ENCODE results near the gene ZNF691. TPM values are rescaled to one million over a fixed set of nuclear protein-coding genes. Genes with fewer than 3 reads are reported as not detected.

Gene ZNF691
- total RNA-seq, 1 experiment from 2014 or later: 16.6 TPM

GRCh38 chr1:42816585-42817439 lies 29.6 kb upstream of the ZNF691 start, which contains the start of the genes ERMAP and SVBP:
Gene ERMAP (plus strand): TSS chr1:42817122. CDS start chr1:42830449, 13,327 bp downstream.
Gene SVBP (minus strand): TSS chr1:42817397. CDS start chr1:42816544, 853 bp downstream.
- ChIA-PET POLR2A (interaction anchor here (0.6 to 1.3 kb wide), 4 partner anchors 50 to 108 kb away, joined by 3 to 4 read pairs (median 3); partner anchors contain the start of genes C1orf50 and P3H1), CTCF (interaction anchor here (0.7 to 3.2 kb wide), 8 partner anchors 30 to 257 kb away, joined by 3 to 17 read pairs (median 6); partner anchors contain the start of genes C1orf50, P3H1 and ZNF691)
- H3K4me1 Mint-ChIP-seq: peaks cover 17% of the 10 kb centered on the region
- 0 out of 2 replicates have a peak, but pooled peaks have one; percentile 30 for TF ChIP-seq PRDM15 (CRISPR knock-in tag; IDR thresholded peaks at IDR 0.05)
- TF ChIP-seq, protein P1, sequence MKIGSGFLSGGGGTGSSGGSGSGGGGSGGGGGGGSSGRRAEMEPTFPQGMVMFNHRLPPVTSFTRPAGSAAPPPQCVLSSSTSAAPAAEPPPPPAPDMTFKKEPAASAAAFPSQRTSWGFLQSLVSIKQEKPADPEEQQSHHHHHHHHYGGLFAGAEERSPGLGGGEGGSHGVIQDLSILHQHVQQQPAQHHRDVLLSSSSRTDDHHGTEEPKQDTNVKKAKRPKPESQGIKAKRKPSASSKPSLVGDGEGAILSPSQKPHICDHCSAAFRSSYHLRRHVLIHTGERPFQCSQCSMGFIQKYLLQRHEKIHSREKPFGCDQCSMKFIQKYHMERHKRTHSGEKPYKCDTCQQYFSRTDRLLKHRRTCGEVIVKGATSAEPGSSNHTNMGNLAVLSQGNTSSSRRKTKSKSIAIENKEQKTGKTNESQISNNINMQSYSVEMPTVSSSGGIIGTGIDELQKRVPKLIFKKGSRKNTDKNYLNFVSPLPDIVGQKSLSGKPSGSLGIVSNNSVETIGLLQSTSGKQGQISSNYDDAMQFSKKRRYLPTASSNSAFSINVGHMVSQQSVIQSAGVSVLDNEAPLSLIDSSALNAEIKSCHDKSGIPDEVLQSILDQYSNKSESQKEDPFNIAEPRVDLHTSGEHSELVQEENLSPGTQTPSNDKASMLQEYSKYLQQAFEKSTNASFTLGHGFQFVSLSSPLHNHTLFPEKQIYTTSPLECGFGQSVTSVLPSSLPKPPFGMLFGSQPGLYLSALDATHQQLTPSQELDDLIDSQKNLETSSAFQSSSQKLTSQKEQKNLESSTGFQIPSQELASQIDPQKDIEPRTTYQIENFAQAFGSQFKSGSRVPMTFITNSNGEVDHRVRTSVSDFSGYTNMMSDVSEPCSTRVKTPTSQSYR (CRISPR knock-in tag; IDR thresholded peaks at IDR 0.05): no peak
- TF ChIP-seq, protein P2, sequence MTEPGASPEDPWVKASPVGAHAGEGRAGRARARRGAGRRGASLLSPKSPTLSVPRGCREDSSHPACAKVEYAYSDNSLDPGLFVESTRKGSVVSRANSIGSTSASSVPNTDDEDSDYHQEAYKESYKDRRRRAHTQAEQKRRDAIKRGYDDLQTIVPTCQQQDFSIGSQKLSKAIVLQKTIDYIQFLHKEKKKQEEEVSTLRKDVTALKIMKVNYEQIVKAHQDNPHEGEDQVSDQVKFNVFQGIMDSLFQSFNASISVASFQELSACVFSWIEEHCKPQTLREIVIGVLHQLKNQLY (CRISPR knock-in tag; IDR thresholded peaks at IDR 0.05): no peak
- TF ChIP-seq ZMAT4 (CRISPR knock-in tag; IDR thresholded peaks at IDR 0.05): no peak
- TF ChIP-seq SP1 (CRISPR knock-in tag; conservative IDR thresholded peaks at IDR 0.05): peak; percentile 78; the same call in 1 of the 2 replicates
- TF ChIP-seq, protein P3, sequence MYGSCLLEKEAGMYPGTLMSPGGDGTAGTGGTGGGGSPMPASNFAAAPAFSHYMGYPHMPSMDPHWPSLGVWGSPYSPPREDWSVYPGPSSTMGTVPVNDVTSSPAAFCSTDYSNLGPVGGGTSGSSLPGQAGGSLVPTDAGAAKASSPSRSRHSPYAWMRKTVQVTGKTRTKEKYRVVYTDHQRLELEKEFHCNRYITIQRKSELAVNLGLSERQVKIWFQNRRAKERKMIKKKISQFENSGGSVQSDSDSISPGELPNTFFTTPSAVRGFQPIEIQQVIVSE (CRISPR knock-in tag; IDR thresholded peaks at IDR 0.05; ENCODE audit: borderline replicate concordance): no peak
- peak; percentile 57; the same call in 1 of the 2 replicates for TF ChIP-seq GTF2I (CRISPR knock-in tag; conservative IDR thresholded peaks at IDR 0.05)
- TF ChIP-seq, protein P4, sequence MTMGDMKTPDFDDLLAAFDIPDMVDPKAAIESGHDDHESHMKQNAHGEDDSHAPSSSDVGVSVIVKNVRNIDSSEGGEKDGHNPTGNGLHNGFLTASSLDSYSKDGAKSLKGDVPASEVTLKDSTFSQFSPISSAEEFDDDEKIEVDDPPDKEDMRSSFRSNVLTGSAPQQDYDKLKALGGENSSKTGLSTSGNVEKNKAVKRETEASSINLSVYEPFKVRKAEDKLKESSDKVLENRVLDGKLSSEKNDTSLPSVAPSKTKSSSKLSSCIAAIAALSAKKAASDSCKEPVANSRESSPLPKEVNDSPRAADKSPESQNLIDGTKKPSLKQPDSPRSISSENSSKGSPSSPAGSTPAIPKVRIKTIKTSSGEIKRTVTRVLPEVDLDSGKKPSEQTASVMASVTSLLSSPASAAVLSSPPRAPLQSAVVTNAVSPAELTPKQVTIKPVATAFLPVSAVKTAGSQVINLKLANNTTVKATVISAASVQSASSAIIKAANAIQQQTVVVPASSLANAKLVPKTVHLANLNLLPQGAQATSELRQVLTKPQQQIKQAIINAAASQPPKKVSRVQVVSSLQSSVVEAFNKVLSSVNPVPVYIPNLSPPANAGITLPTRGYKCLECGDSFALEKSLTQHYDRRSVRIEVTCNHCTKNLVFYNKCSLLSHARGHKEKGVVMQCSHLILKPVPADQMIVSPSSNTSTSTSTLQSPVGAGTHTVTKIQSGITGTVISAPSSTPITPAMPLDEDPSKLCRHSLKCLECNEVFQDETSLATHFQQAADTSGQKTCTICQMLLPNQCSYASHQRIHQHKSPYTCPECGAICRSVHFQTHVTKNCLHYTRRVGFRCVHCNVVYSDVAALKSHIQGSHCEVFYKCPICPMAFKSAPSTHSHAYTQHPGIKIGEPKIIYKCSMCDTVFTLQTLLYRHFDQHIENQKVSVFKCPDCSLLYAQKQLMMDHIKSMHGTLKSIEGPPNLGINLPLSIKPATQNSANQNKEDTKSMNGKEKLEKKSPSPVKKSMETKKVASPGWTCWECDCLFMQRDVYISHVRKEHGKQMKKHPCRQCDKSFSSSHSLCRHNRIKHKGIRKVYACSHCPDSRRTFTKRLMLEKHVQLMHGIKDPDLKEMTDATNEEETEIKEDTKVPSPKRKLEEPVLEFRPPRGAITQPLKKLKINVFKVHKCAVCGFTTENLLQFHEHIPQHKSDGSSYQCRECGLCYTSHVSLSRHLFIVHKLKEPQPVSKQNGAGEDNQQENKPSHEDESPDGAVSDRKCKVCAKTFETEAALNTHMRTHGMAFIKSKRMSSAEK (CRISPR knock-in tag; IDR thresholded peaks at IDR 0.05; ENCODE audit: borderline replicate concordance): no peak
- TF ChIP-seq CBFB (CRISPR knock-in tag; IDR thresholded peaks at IDR 0.05; ENCODE audit: low read depth): no peak
- TF ChIP-seq, protein P5, sequence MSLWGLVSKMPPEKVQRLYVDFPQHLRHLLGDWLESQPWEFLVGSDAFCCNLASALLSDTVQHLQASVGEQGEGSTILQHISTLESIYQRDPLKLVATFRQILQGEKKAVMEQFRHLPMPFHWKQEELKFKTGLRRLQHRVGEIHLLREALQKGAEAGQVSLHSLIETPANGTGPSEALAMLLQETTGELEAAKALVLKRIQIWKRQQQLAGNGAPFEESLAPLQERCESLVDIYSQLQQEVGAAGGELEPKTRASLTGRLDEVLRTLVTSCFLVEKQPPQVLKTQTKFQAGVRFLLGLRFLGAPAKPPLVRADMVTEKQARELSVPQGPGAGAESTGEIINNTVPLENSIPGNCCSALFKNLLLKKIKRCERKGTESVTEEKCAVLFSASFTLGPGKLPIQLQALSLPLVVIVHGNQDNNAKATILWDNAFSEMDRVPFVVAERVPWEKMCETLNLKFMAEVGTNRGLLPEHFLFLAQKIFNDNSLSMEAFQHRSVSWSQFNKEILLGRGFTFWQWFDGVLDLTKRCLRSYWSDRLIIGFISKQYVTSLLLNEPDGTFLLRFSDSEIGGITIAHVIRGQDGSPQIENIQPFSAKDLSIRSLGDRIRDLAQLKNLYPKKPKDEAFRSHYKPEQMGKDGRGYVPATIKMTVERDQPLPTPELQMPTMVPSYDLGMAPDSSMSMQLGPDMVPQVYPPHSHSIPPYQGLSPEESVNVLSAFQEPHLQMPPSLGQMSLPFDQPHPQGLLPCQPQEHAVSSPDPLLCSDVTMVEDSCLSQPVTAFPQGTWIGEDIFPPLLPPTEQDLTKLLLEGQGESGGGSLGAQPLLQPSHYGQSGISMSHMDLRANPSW (CRISPR knock-in tag; conservative IDR thresholded peaks at IDR 0.05; ENCODE audit: low read depth): no peak
- TF ChIP-seq, protein P6, sequence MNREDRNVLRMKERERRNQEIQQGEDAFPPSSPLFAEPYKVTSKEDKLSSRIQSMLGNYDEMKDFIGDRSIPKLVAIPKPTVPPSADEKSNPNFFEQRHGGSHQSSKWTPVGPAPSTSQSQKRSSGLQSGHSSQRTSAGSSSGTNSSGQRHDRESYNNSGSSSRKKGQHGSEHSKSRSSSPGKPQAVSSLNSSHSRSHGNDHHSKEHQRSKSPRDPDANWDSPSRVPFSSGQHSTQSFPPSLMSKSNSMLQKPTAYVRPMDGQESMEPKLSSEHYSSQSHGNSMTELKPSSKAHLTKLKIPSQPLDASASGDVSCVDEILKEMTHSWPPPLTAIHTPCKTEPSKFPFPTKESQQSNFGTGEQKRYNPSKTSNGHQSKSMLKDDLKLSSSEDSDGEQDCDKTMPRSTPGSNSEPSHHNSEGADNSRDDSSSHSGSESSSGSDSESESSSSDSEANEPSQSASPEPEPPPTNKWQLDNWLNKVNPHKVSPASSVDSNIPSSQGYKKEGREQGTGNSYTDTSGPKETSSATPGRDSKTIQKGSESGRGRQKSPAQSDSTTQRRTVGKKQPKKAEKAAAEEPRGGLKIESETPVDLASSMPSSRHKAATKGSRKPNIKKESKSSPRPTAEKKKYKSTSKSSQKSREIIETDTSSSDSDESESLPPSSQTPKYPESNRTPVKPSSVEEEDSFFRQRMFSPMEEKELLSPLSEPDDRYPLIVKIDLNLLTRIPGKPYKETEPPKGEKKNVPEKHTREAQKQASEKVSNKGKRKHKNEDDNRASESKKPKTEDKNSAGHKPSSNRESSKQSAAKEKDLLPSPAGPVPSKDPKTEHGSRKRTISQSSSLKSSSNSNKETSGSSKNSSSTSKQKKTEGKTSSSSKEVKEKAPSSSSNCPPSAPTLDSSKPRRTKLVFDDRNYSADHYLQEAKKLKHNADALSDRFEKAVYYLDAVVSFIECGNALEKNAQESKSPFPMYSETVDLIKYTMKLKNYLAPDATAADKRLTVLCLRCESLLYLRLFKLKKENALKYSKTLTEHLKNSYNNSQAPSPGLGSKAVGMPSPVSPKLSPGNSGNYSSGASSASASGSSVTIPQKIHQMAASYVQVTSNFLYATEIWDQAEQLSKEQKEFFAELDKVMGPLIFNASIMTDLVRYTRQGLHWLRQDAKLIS (CRISPR knock-in tag; IDR thresholded peaks at IDR 0.05; ENCODE audit: borderline replicate concordance): no peak
- peak; percentile 47; the same call in 1 of the 2 replicates for TF ChIP-seq ZNF423 (CRISPR knock-in tag; IDR thresholded peaks at IDR 0.05)
- TF ChIP-seq EMX1 (CRISPR knock-in tag; IDR thresholded peaks at IDR 0.05): no peak
- no peak for TF ChIP-seq SMAD3 (CRISPR knock-in tag; IDR thresholded peaks at IDR 0.05; ENCODE audit: borderline replicate concordance)
- TF ChIP-seq ZBTB21 (CRISPR knock-in tag; IDR thresholded peaks at IDR 0.05; ENCODE audit: borderline replicate concordance): no peak

More at GRCh38 chr1:42816585-42817439, 29.6 kb upstream of the ZNF691 start, which contains the start of the genes ERMAP and SVBP:
- peak; percentile 91 for DNase-seq (ENCODE audit: low spot score)
- ATAC-seq: peak; percentile 83
- Mint-ChIP-seq H3K27ac (peak within 1 kb of the TSS; percentile 88), H3K4me3 (peak within 1 kb of the TSS; percentile 78), H3K36me3 (peaks cover 9% of the 10 kb centered on the region), H3K9me3 (no peaks in the 10 kb centered on the region), H3K27me3 (ENCODE audit: low read depth) (no peaks in the 10 kb centered on the region)
